ENCODE data around the gene TBPL2. TPM values are rescaled to one million over a fixed set of nuclear protein-coding genes. Genes with fewer than 3 reads are reported as not detected.

The TBPL2 gene
- total and polyA plus RNA-seq, 2 of the 13 experiments (the other 11 are each of a cell fraction or from before 2014, with no cell fraction given), result not detected

DNA sequence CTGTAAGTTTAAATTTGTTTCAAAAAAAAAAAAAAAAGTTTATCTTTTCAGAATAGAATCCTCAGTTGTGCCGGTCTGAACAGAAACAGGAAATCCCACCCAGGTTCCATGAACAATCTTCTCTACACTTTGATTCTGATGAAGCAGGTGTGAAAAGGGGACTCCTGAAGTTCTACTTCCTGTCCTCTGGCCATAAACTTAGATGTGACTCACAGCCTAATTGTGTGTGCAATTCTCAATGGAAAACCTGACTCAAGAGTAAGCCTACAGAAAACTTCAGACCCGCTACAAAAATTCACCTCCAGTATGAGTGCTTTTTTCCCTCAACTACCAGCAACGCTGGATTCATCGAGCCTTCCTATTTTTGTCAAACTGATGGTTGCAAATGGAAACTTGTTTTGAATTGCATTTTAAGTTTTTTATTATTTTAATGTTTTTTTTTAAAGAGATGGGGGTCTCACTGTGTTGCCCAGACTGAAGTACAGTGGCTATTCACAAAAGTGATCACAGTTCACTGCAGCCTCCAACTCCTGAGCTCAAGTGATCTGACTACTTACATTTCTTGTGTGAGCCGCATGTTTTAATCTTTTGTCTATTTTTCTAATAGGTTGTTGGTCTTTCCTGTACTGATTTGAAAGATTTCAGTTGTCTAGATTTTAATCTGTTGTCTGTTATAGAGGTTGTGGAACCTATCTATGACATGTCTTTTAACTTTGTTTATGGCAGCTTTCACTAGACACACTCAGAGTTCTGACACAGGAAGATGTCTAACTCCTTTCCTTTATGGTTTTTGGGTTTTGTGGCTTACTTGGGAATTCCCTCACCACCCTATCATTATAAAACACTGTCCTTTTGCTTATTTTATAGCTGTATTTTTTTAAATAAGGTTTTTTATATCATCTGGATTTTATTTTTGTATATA is 66.4 kb downstream of the TBPL2 start:
- BruUV-seq (replicated peaks), result no TSS peak
- no peaks in the 10 kb centered on the region for H4K20me1 ChIP-seq (ENCODE audit: insufficient read depth, low read length)
- POLR2A ChIA-PET, result no interaction called here
- H3K79me2 ChIP-seq (ENCODE audit: insufficient read depth, low read length), result no peaks in the 10 kb centered on the region
- no peak overlapping the region for H3K4me2 ChIP-seq (ENCODE audit: low read depth, low read length)
- DNase-seq (ENCODE audit: low spot score) (no peak), ATAC-seq (no peak), FAIRE-seq (no peak)
- no peaks in the 10 kb centered on the region for H3K27me3 ChIP-seq (ENCODE audit: control insufficient read depth in 1 of 2, insufficient read depth in 2 of 2, low read length in 2 of 2)
- CTCF ChIA-PET (ENCODE audit: low intra/inter-chr PET ratio, low total read pairs), result no interaction called here
- no peak overlapping the region for H2AFZ ChIP-seq (ENCODE audit: low read length)
- 76% methylated on average over 5 of the region's 5 CpGs for WGBS (ENCODE audit: low lambda C conversion rate)
- no peaks in the 10 kb centered on the region for H3K9me3 ChIP-seq (ENCODE audit: low read length)
- no peak overlapping the region for H3K4me3 ChIP-seq (replicated peaks in 1 of 3; ENCODE audit: insufficient read depth in 1 of 3, low read depth in 2 of 3, low read length in 3 of 3)
- intact Hi-C loops (cut with micrococcal nuclease; ENCODE audit: unreplicated experiment) (no loop called here), in situ Hi-C loops (cut with HindIII; ENCODE audit: extremely low pct_ligation_motif_present, low pct_unique_long_range_greater_than_20kb) (no loop called here)
- H3K9ac ChIP-seq (ENCODE audit: insufficient read depth, low read depth, low read length), result no peak overlapping the region
- peaks cover 3 to 28% of the 10 kb centered on the region in 2 experiments for H3K36me3 ChIP-seq (replicated peaks in 1 of 2; ENCODE audit: control insufficient read depth in 1 of 2, insufficient read depth in 2 of 2, low read length in 2 of 2)
- TF ChIP-seq TFDP2 (CRISPR knock-in tag; IDR thresholded peaks at IDR 0.05), result no peak
- H3K27ac ChIP-seq (ENCODE audit: extremely low read length, insufficient read depth, low read length), result no peak overlapping the region
- H3K4me1 ChIP-seq (ENCODE audit: insufficient read depth, low read length), result no peaks in the 10 kb centered on the region

GRCh38 chr14:55372825-55373224 is 67.6 kb downstream of the TBPL2 start:
- in situ Hi-C loops (cut with HindIII; ENCODE audit: extremely low pct_ligation_motif_present, low pct_unique_long_range_greater_than_20kb), result no loop called here
- TF ChIP-seq ZNF121 (CRISPR knock-in tag; IDR thresholded peaks at IDR 0.05) (no peak), HOXA3 (CRISPR knock-in tag; IDR thresholded peaks at IDR 0.05) (no peak), FIP1L1 (IDR thresholded peaks at IDR 0.05; ENCODE audit: borderline replicate concordance, insufficient read depth, low read depth, low read length) (no peak), ZBTB20 (CRISPR knock-in tag; IDR thresholded peaks at IDR 0.05; ENCODE audit: borderline replicate concordance, low read depth) (no peak), ZNF142 (CRISPR knock-in tag; IDR thresholded peaks at IDR 0.05) (no peak), RFXAP (CRISPR knock-in tag; IDR thresholded peaks at IDR 0.05; ENCODE audit: borderline replicate concordance) (no peak), JARID2 (CRISPR knock-in tag; IDR thresholded peaks at IDR 0.05; ENCODE audit: insufficient replicate concordance) (no peak), MBNL3 (CRISPR knock-in tag; conservative IDR thresholded peaks at IDR 0.05) (no peak), ZC3H4 (CRISPR knock-in tag; IDR thresholded peaks at IDR 0.05; ENCODE audit: borderline replicate concordance) (no peak)

More at GRCh38 chr14:55372825-55373224, 67.6 kb downstream of the TBPL2 start:
- ChIA-PET CTCF (ENCODE audit: low intra/inter-chr PET ratio, low total read pairs) (no interaction called here), POLR2A (no interaction called here)
- no peak overlapping the region for H3K9ac ChIP-seq (ENCODE audit: insufficient read depth, low read depth, low read length)
- no peak overlapping the region for H3K27ac ChIP-seq (ENCODE audit: extremely low read length, insufficient read depth, low read length)
- WGBS (ENCODE audit: low lambda C conversion rate), result 97% methylated on average over 6 of the region's 7 CpGs
- no TSS peak for BruUV-seq (replicated peaks)
- no peaks in the 10 kb centered on the region for H3K79me2 ChIP-seq (ENCODE audit: insufficient read depth, low read length)
- no peaks in the 10 kb centered on the region for H3K9me3 ChIP-seq (ENCODE audit: low read length)
- DNase-seq (ENCODE audit: low spot score) (no peak), ATAC-seq (no peak), FAIRE-seq (no peak)
- no peaks in the 10 kb centered on the region for H4K20me1 ChIP-seq (ENCODE audit: insufficient read depth, low read length)
- no peaks in the 10 kb centered on the region for H3K27me3 ChIP-seq (ENCODE audit: control insufficient read depth in 1 of 2, insufficient read depth in 2 of 2, low read length in 2 of 2)
- no peak overlapping the region for H3K4me2 ChIP-seq (ENCODE audit: low read depth, low read length)
- intact Hi-C loops (cut with micrococcal nuclease; ENCODE audit: unreplicated experiment), result no loop called here
- no peak overlapping the region for H2AFZ ChIP-seq (ENCODE audit: low read length)
- H3K4me1 ChIP-seq (ENCODE audit: insufficient read depth, low read length), result no peaks in the 10 kb centered on the region
- no peak overlapping the region for H3K4me3 ChIP-seq (replicated peaks in 1 of 3; ENCODE audit: insufficient read depth in 1 of 3, low read depth in 2 of 3, low read length in 3 of 3)
- peaks cover 5 to 25% of the 10 kb centered on the region in 2 experiments for H3K36me3 ChIP-seq (replicated peaks in 1 of 2; ENCODE audit: control insufficient read depth in 1 of 2, insufficient read depth in 2 of 2, low read length in 2 of 2)

All from HepG2 (cell line).